PC-3 (cell line): ENCODE data around the gene RXRA. TPM values are rescaled to one million over a fixed set of nuclear protein-coding genes. Genes with fewer than 3 reads are reported as not detected.

ENCODE experiments used
- ATAC-seq: fragments of 200-7000 bp; cut with Tn5 transposase; 2 replicates; pipeline ENCODE4 v1.9.1; 2020; ENCODE audit warnings: mild to moderate bottlenecking, moderate library complexity
- BruUV-seq: library from RNA; stranded (reverse); fragments of 400-500 nt; replicated peaks from 2 replicates; lab custom pipeline; 2021; lab: Mats Ljungman, UMichigan
- CTCF ChIA-PET: fragments of 300-600 bp; sonication (Branson Sonifier 250); formaldehyde crosslinking; loops from one replicate; lab custom pipeline; 2022; ENCODE audit warnings: antibody characterized with exemption; lab: Charles Lee
- POLR2A ChIA-PET: fragments of 300-600 bp; sonication (Branson Sonifier 250); formaldehyde crosslinking; loops from one replicate; lab custom pipeline; 2022; ENCODE audit warnings: antibody characterized with exemption; ENCODE audit not compliant: unreplicated experiment; lab: Charles Lee
- DNase-seq: peaks from one replicate; pipeline ENCODE4 v3.0.0-alpha.2; 2015
- H2AFZ ChIP-seq: fragments of 300-600 bp; sonication (generic); 2 replicates; pipeline ENCODE4 v1.6.0; 2016; ENCODE audit warnings: antibody characterized with exemption, low read length
- H3F3A ChIP-seq: fragments of 300-600 bp; sonication (generic); one replicate; pipeline ENCODE4 v1.6.0; 2017; ENCODE audit warnings: antibody characterized with exemption, low read length, control low read depth, mild to moderate bottlenecking; ENCODE audit not compliant: unreplicated experiment
- H3K27ac ChIP-seq: fragments of 300-600 bp; sonication (generic); 2 replicates; pipeline ENCODE4 v1.5.1; 2016; ENCODE audit warnings: mild to moderate bottlenecking, low read length
- H3K27me3 ChIP-seq: fragments of 300-600 bp; sonication (generic); 2 replicates; pipeline ENCODE4 v1.6.1; 2016; ENCODE audit warnings: low read length, mixed read lengths
- H3K36me3 ChIP-seq: fragments of 300-600 bp; sonication (generic); 2 replicates; pipeline ENCODE4 v1.6.1; 2016; ENCODE audit warnings: low read depth, mixed run types, low read length, mixed read lengths
- H3K4me1 ChIP-seq: fragments of 300-600 bp; sonication (generic); 2 replicates; pipeline ENCODE4 v1.5.1; 2016; ENCODE audit warnings: low read length; ENCODE audit not compliant: insufficient read depth
- H3K4me2 ChIP-seq: fragments of 300-600 bp; sonication (generic); 2 replicates; pipeline ENCODE4 v1.6.0; 2016; ENCODE audit warnings: low read length
- H3K4me3 ChIP-seq: fragments of 300-600 bp; sonication (generic); 2 replicates; pipeline ENCODE4 v1.5.1; 2016; ENCODE audit warnings: mild to moderate bottlenecking, low read length, mixed read lengths
- H3K79me2 ChIP-seq: fragments of 300-600 bp; sonication (generic); 2 replicates; pipeline ENCODE4 v1.6.1; 2017; ENCODE audit warnings: low read length, mixed read lengths
- H3K9ac ChIP-seq: fragments of 300-600 bp; sonication (generic); 2 replicates; pipeline ENCODE4 v1.6.0; 2016; ENCODE audit warnings: mild to moderate bottlenecking, low read length
- H3K9me2 ChIP-seq: fragments of 300-600 bp; sonication (generic); replicated peaks from 2 replicates; pipeline ENCODE4 v1.6.1; 2016; ENCODE audit warnings: mixed run types, low read length, mixed read lengths
- H3K9me3 ChIP-seq: fragments of 300-600 bp; sonication (generic); 2 replicates; pipeline ENCODE4 v1.6.1; 2016; ENCODE audit warnings: low read length, mixed read lengths
- H4K20me1 ChIP-seq: fragments of 300-600 bp; sonication (generic); 2 replicates; pipeline ENCODE4 v1.6.1; 2016; ENCODE audit warnings: low read length, mixed read lengths
- EZH2 ChIP-seq: fragments of 300-600 bp; sonication (generic); IDR thresholded peaks from one replicate; pipeline ENCODE4 v1.6.1; 2017; ENCODE audit warnings: antibody characterized with exemption, mild to moderate bottlenecking, low read length; ENCODE audit not compliant: unreplicated experiment
- EZH2phosphoT487 ChIP-seq: fragments of 300-600 bp; sonication (generic); IDR thresholded peaks from 2 replicates; pipeline ENCODE4 v1.6.1; 2018; ENCODE audit warnings: mild to moderate bottlenecking, antibody characterized with exemption, low read length, borderline replicate concordance
- intact Hi-C: fragments of 100-400 bp; cut with micrococcal nuclease; formaldehyde crosslinking; loops from 2 replicates; pipeline ENCODE4 v1.9.0; 2023
- total RNA-seq: library from RNA; depleted of rRNA; stranded (reverse); fragments of >200 nt; gene quantifications from 2 replicates; pipeline ENCODE4 v1.2.3, GENCODE V29; 2014
- TF ChIP-seq, protein P1 (sequence below): fragments of 300-600 bp; sonication (generic); conservative IDR thresholded peaks from 2 replicates; pipeline ENCODE4 v1.5.1; 2017; ENCODE audit warnings: antibody characterized with exemption, low read depth, mild to moderate bottlenecking, low read length

The RXRA gene
- total RNA-seq, 1 experiment from 2014 or later, result 17.5 TPM

DNA sequence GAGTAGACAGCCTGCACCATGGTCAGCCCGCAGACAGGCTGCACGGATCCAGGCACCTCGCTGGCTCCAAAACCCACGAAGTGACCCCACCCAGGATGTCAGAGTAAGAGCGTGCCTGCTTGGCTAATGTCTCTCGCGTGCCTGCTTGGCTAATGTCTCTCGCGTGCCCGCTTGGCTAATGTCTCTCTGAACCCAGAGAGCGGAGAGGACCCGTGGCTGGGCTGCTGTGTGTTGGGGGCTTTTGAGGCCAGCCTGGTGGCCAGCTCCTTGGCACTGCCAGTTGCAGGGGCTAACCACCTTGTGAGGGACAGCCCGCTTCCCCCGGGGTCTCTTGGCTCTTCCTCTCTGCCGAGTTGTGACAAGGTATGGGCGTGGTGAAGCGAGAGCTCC lies 8.9 kb upstream of the RXRA start:
- H3F3A ChIP-seq, result no peaks in the 10 kb centered on the region
- H4K20me1 ChIP-seq, result no peaks in the 10 kb centered on the region
- no peak overlapping the region for H2AFZ ChIP-seq
- no peaks in the 10 kb centered on the region for H3K4me1 ChIP-seq
- no peak overlapping the region for H3K4me3 ChIP-seq
- ChIA-PET CTCF (no interaction called here), POLR2A (no interaction called here)
- H3K9me2 ChIP-seq, result no peaks in the 10 kb centered on the region
- no peak overlapping the region for H3K4me2 ChIP-seq
- no peak overlapping the region for H3K9ac ChIP-seq
- TF ChIP-seq EZH2 (no peak), EZH2phosphoT487 (no peak)
- TF ChIP-seq, protein P1, sequence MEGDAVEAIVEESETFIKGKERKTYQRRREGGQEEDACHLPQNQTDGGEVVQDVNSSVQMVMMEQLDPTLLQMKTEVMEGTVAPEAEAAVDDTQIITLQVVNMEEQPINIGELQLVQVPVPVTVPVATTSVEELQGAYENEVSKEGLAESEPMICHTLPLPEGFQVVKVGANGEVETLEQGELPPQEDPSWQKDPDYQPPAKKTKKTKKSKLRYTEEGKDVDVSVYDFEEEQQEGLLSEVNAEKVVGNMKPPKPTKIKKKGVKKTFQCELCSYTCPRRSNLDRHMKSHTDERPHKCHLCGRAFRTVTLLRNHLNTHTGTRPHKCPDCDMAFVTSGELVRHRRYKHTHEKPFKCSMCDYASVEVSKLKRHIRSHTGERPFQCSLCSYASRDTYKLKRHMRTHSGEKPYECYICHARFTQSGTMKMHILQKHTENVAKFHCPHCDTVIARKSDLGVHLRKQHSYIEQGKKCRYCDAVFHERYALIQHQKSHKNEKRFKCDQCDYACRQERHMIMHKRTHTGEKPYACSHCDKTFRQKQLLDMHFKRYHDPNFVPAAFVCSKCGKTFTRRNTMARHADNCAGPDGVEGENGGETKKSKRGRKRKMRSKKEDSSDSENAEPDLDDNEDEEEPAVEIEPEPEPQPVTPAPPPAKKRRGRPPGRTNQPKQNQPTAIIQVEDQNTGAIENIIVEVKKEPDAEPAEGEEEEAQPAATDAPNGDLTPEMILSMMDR, result no peak
- no peaks in the 10 kb centered on the region for H3K9me3 ChIP-seq
- H3K36me3 ChIP-seq, result no peaks in the 10 kb centered on the region
- ATAC-seq, result no peak
- no peaks in the 10 kb centered on the region for H3K79me2 ChIP-seq
- no peak overlapping the region for H3K27ac ChIP-seq
- DNase-seq, result no peak
- no peaks in the 10 kb centered on the region for H3K27me3 ChIP-seq
- no TSS peak for BruUV-seq
- intact Hi-C loops, result no loop called here

DNA sequence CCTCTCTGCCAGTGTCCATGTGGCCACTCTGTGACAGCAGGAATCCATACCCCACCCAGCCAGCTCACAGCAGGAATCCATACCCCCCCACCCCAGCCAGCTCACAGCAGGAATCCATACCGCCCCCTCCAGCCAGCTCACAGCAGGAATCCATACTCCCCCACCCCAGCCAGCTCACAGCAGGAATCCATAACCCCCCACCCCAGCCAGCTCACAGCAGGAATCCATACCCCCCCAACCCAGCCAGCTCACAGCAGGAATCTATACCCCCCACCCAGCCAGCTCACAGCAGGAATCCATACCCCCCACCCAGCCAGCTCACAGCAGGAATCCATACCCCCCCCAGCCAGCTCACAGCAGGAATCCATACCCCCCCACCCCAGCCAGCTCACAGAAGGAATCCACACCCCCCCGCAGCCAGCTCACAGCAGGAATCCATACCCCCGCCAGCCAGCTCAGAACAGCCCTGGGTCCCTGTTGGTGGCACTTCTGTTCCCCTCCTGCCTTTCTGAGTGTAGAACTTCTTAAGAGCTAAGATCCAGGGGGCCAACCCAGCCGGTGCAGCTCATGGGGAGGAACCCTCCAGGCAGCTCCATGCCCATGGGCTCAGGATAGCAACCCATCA lies 8.4 kb upstream of the RXRA start:
- Histone ChIP-seq H3F3A (no peaks in the 10 kb centered on the region), H3K79me2 (no peaks in the 10 kb centered on the region), H2AFZ (no peak overlapping the region), H3K9me3 (no peaks in the 10 kb centered on the region), H3K9me2 (no peaks in the 10 kb centered on the region), H4K20me1 (no peaks in the 10 kb centered on the region), H3K36me3 (no peaks in the 10 kb centered on the region), H3K4me3 (no peak overlapping the region), H3K9ac (no peak overlapping the region), H3K27ac (no peak overlapping the region), H3K4me2 (no peak overlapping the region), H3K4me1 (no peaks in the 10 kb centered on the region), H3K27me3 (no peaks in the 10 kb centered on the region)
- ChIA-PET POLR2A (no interaction called here), CTCF (no interaction called here)
- DNase-seq, result no peak
- TF ChIP-seq EZH2phosphoT487 (no peak), EZH2 (no peak)
- TF ChIP-seq, protein P1, result no peak
- intact Hi-C loops, result no loop called here
- ATAC-seq, result no peak
- BruUV-seq, result no TSS peak

DNA sequence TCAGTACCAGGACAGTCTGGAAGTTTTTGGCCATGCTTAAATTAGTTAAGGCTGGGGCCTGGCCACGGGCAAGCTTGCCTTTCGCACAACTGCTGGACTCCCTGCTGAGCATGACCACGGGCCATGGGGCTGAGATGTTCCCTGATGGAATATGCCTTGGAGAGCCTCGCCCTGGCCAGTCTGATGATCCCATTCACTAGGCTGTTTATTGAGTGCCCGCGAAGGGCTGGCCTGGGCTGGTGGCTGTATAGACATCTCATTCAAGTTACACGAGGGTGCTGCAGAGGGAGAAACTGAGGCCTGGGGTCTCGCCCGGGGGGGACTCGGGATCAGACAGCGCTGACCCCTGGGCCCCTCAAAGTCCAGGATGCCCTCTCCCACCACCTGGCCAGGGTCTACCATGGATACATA lies 7.8 kb upstream of the RXRA start:
- H3K79me2 ChIP-seq, result no peaks in the 10 kb centered on the region
- TF ChIP-seq, protein P1, result no peak
- TF ChIP-seq EZH2phosphoT487, result no peak
- TF ChIP-seq EZH2, result no peak
- no peaks in the 10 kb centered on the region for H3K27me3 ChIP-seq
- no peak for ATAC-seq
- no TSS peak for BruUV-seq
- no peaks in the 10 kb centered on the region for H4K20me1 ChIP-seq
- H3K36me3 ChIP-seq, result no peaks in the 10 kb centered on the region
- no peaks in the 10 kb centered on the region for H3F3A ChIP-seq
- H3K4me3 ChIP-seq, result no peak overlapping the region
- H3K9me3 ChIP-seq, result no peaks in the 10 kb centered on the region
- H3K4me2 ChIP-seq, result no peak overlapping the region
- no peaks in the 10 kb centered on the region for H3K9me2 ChIP-seq
- CTCF ChIA-PET, result no interaction called here
- POLR2A ChIA-PET, result no interaction called here
- no peak overlapping the region for H3K27ac ChIP-seq
- no peak overlapping the region for H2AFZ ChIP-seq
- H3K9ac ChIP-seq, result no peak overlapping the region
- no peaks in the 10 kb centered on the region for H3K4me1 ChIP-seq
- no peak for DNase-seq
- intact Hi-C loops, result no loop called here
